IMR-90 (cell line): ENCODE results near the gene SIGLEC9. TPM values are rescaled to one million over a fixed set of nuclear protein-coding genes. Genes with fewer than 3 reads are reported as not detected.

Source experiments
- ATAC-seq: fragments of 200-7000 bp; cut with Tn5 transposase; 2 replicates; pipeline ENCODE4 v1.9.1; 2020; ENCODE audit warnings: low read depth, mild to moderate bottlenecking, moderate library complexity
- BruUV-seq: library from RNA; stranded (reverse); fragments of 400-500 nt; replicated peaks from 2 replicates; lab custom pipeline; 2021; lab: Mats Ljungman, UMichigan
- CTCF ChIA-PET: fragments of 300-600 bp; formaldehyde crosslinking; extraction: SDS; loops from one replicate; lab custom pipeline; 2021; ENCODE audit warnings: antibody characterized with exemption; lab: Yijun Ruan, JAX
- POLR2A ChIA-PET: fragments of 300-600 bp; sonication (Branson Sonifier 250); formaldehyde crosslinking; loops from one replicate; lab custom pipeline; 2022; ENCODE audit warnings: antibody characterized with exemption; ENCODE audit not compliant: unreplicated experiment; lab: Charles Lee
- DNase-seq: peaks from one replicate; pipeline ENCODE4 v3.0.0; 2013
- H2AFZ ChIP-seq: replicated peaks from 2 replicates; pipeline ENCODE3; 2013; ENCODE audit warnings: low read length, mild to moderate bottlenecking; ENCODE audit not compliant: poor library complexity
- H2AK5ac ChIP-seq: 2 replicates; pipeline ENCODE4 v1.6.1; 2013; ENCODE audit warnings: low read depth, low read length, inconsistent platforms
- H2AK9ac ChIP-seq: replicated peaks from 2 replicates; pipeline ENCODE3; 2013; ENCODE audit warnings: mild to moderate bottlenecking, low read depth, low read length, moderate library complexity; ENCODE audit not compliant: poor library complexity
- H2BK120ac ChIP-seq: 2 replicates; pipeline ENCODE4 v1.6.1; 2013; ENCODE audit warnings: low read depth, low read length, inconsistent platforms
- H2BK15ac ChIP-seq: 3 replicates; pipeline ENCODE4 v1.6.1; 2013; ENCODE audit warnings: low read depth, low read length, inconsistent platforms
- H2BK20ac ChIP-seq: 2 replicates; pipeline ENCODE4 v1.6.1; 2013; ENCODE audit warnings: low read depth, mild to moderate bottlenecking, inconsistent platforms, low read length, moderate library complexity
- H2BK5ac ChIP-seq: 2 replicates; pipeline ENCODE4 v1.6.1; 2013; ENCODE audit warnings: mild to moderate bottlenecking, low read depth, low read length, inconsistent platforms; ENCODE audit not compliant: poor library complexity, severe bottlenecking
- H3K14ac ChIP-seq: replicated peaks from 2 replicates; pipeline ENCODE4 v1.6.1; 2013; ENCODE audit warnings: low read depth, low read length, inconsistent platforms
- H3K18ac ChIP-seq: 2 replicates; pipeline ENCODE4 v1.6.1; 2013; ENCODE audit warnings: low read depth, low read length, control low read depth
- H3K23ac ChIP-seq: 2 replicates; pipeline ENCODE4 v1.6.1; 2013; ENCODE audit warnings: low read depth, low read length, inconsistent platforms
- H3K27ac ChIP-seq: 2 replicates; pipeline ENCODE4 v1.5.1; 2013; ENCODE audit warnings: mild to moderate bottlenecking, control low read depth, low read length; ENCODE audit not compliant: insufficient read depth
- H3K27me3 ChIP-seq: 2 replicates; pipeline ENCODE4 v1.6.1; 2013; ENCODE audit warnings: low read length; ENCODE audit not compliant: control insufficient read depth, insufficient read depth
- H3K36me3 ChIP-seq: 2 replicates; pipeline ENCODE4 v1.6.1; 2013; ENCODE audit warnings: low read length, mixed read lengths; ENCODE audit not compliant: control insufficient read depth, insufficient read depth
- H3K4ac ChIP-seq: 2 replicates; pipeline ENCODE4 v1.6.1; 2013; ENCODE audit warnings: low read depth, low read length, inconsistent platforms
- H3K4me1 ChIP-seq: 2 replicates; pipeline ENCODE4 v1.6.1; 2013; ENCODE audit warnings: low read length, mixed read lengths; ENCODE audit not compliant: control insufficient read depth, insufficient read depth
- H3K4me2 ChIP-seq: 2 replicates; pipeline ENCODE4 v1.6.1; 2013; ENCODE audit warnings: low read depth, mild to moderate bottlenecking, control low read depth, low read length, moderate library complexity
- H3K4me3 ChIP-seq: 2 replicates; pipeline ENCODE4 v1.5.1; 2013; ENCODE audit warnings: low read depth, mild to moderate bottlenecking, control low read depth, low read length, moderate library complexity; ENCODE audit not compliant: insufficient read depth
- H3K56ac ChIP-seq: 2 replicates; pipeline ENCODE4 v1.6.1; 2013; ENCODE audit warnings: low read length, inconsistent platforms; ENCODE audit not compliant: insufficient read depth; ENCODE audit errors: extremely low read depth
- H3K79me1 ChIP-seq, 2 experiments: 2 replicates each; pipeline ENCODE4 v1.6.1; 2013; ENCODE audit warnings: low read length in 2 of 2, inconsistent platforms in 1 of 2, low read depth in 1 of 2
- H3K9ac ChIP-seq: 2 replicates; pipeline ENCODE4 v1.6.1; 2013; ENCODE audit warnings: low read depth, low read length, control low read depth
- H3K9me1 ChIP-seq: 2 replicates; pipeline ENCODE4 v1.6.1; 2013; ENCODE audit warnings: low read length, inconsistent platforms; ENCODE audit not compliant: insufficient read depth
- H3K9me3 ChIP-seq: 2 replicates; pipeline ENCODE4 v1.6.1; 2013; ENCODE audit warnings: low read length; ENCODE audit not compliant: control insufficient read depth, insufficient read depth
- H4K20me1 ChIP-seq: 2 replicates; pipeline ENCODE4 v1.6.1; 2013; ENCODE audit warnings: low read length, inconsistent platforms; ENCODE audit not compliant: insufficient read depth
- H4K5ac ChIP-seq: 2 replicates; pipeline ENCODE4 v1.6.1; 2013; ENCODE audit warnings: mild to moderate bottlenecking, low read depth, low read length, control low read depth
- H4K8ac ChIP-seq, 2 experiments: 2 replicates each; pipeline ENCODE4 v1.6.1; 2013; ENCODE audit warnings: low read depth in 2 of 2, low read length in 2 of 2, control low read depth in 1 of 2, inconsistent platforms in 1 of 2
- H4K91ac ChIP-seq: 2 replicates; pipeline ENCODE4 v1.6.1; 2013; ENCODE audit warnings: low read depth, low read length, inconsistent platforms; ENCODE audit not compliant: insufficient read depth
- BHLHE40 ChIP-seq: fragments of 150-350 bp; IDR thresholded peaks from 2 replicates; pipeline ENCODE4 v1.6.1; 2016; ENCODE audit warnings: mild to moderate bottlenecking, low read depth, low read length
- CEBPB ChIP-seq: IDR thresholded peaks from 2 replicates; pipeline ENCODE4 v1.6.1; 2012; ENCODE audit warnings: low read depth, low read length, improper control_type of control experiment
- FOS ChIP-seq: fragments of 150-350 bp; IDR thresholded peaks from 2 replicates; pipeline ENCODE4 v1.6.1; 2016; ENCODE audit warnings: low read depth, low read length
- MAFK ChIP-seq: IDR thresholded peaks from 2 replicates; pipeline ENCODE4 v1.6.1; 2012; ENCODE audit warnings: low read depth, low read length, improper control_type of control experiment
- MAZ ChIP-seq: IDR thresholded peaks from 2 replicates; pipeline ENCODE4 v1.6.1; 2012; ENCODE audit warnings: low read depth, mild to moderate bottlenecking, low read length, improper control_type of control experiment, moderate library complexity, borderline replicate concordance
- MXI1 ChIP-seq: IDR thresholded peaks from 2 replicates; pipeline ENCODE4 v1.6.1; 2012; ENCODE audit warnings: low read depth, mild to moderate bottlenecking, low read length, moderate library complexity, borderline replicate concordance
- NFE2L2 ChIP-seq: fragments of 150-350 bp; IDR thresholded peaks from 2 replicates; pipeline ENCODE4 v1.6.1; 2016; ENCODE audit warnings: low read depth, mild to moderate bottlenecking, low read length
- POLR2A ChIP-seq: IDR thresholded peaks from 2 replicates; pipeline ENCODE4 v1.6.1; 2012; ENCODE audit warnings: mild to moderate bottlenecking, low read depth, low read length
- RAD21 ChIP-seq: IDR thresholded peaks from 2 replicates; pipeline ENCODE4 v1.6.1; 2012; ENCODE audit warnings: low read length, improper control_type of control experiment
- RFX5 ChIP-seq: IDR thresholded peaks from 2 replicates; pipeline ENCODE4 v1.8.0; 2012; ENCODE audit warnings: low read depth, mild to moderate bottlenecking, low read length, moderate library complexity
- SMC3 ChIP-seq: fragments of 150-350 bp; IDR thresholded peaks from 2 replicates; pipeline ENCODE4 v1.6.1; 2016; ENCODE audit warnings: low read depth, mild to moderate bottlenecking, antibody characterized with exemption, low read length, moderate library complexity
- WGBS, 2 experiments: methylation state at CpG; one replicate each; pipeline versions ENCODE4 v1.1.5 to v1.1.7; 2013; ENCODE audit warnings: missing lambda C conversion rate in 2 of 2; ENCODE audit not compliant: insufficient read length in 1 of 2; ENCODE audit errors: extremely low coverage in 2 of 2; 5-methylcytosine and 5-hydroxymethylcytosine counted together
- dilution Hi-C: fragments of 300-500 bp; cut with HindIII; formaldehyde crosslinking; loops from one replicate; pipeline ENCODE4 v1.14.3; 2018; ENCODE audit warnings: low sequenced_read_pairs; ENCODE audit not compliant: unreplicated experiment
- in situ Hi-C: fragments of 300-500 bp; cut with MboI; formaldehyde crosslinking; loops from 3 replicates; pipeline ENCODE4 v1.14.3; 2019; ENCODE audit warnings: low sequenced_read_pairs, inconsistent platforms, mixed read lengths
- intact Hi-C: fragments of 100-400 bp; cut with micrococcal nuclease; formaldehyde crosslinking; loops from 2 replicates; pipeline ENCODE4 v1.10.0; 2022
- polyA plus RNA-seq, 3 experiments: library from polyadenylated mRNA; depleted of rRNA; stranded (reverse); fragments of >200 nt; gene quantifications; 2 replicates each; pipeline ENCODE4 v1.2.3, GENCODE V29; 2012; ENCODE audit warnings: low replicate concordance in 1 of 3
- total RNA-seq: library from RNA; depleted of rRNA; stranded (reverse); fragments of >200 nt; gene quantifications from 2 replicates; pipeline ENCODE4 v1.2.3, GENCODE V29; 2012
- TF ChIP-seq, protein P1 (sequence below): fragments of 150-350 bp; IDR thresholded peaks from 2 replicates; pipeline ENCODE4 v1.6.1; 2017; ENCODE audit warnings: mild to moderate bottlenecking, antibody characterized with exemption, low read length, low read depth
- TF ChIP-seq, protein P2 (sequence below): conservative IDR thresholded peaks from 2 replicates; pipeline ENCODE4 v1.5.1; 2012; ENCODE audit warnings: mild to moderate bottlenecking, low read depth, low read length, improper control_type of control experiment

SIGLEC9 gene
- total and polyA plus RNA-seq, 2 of the 4 experiments (the other 2 are of a cell fraction) = 0.03 TPM; not detected in 1

DNA sequence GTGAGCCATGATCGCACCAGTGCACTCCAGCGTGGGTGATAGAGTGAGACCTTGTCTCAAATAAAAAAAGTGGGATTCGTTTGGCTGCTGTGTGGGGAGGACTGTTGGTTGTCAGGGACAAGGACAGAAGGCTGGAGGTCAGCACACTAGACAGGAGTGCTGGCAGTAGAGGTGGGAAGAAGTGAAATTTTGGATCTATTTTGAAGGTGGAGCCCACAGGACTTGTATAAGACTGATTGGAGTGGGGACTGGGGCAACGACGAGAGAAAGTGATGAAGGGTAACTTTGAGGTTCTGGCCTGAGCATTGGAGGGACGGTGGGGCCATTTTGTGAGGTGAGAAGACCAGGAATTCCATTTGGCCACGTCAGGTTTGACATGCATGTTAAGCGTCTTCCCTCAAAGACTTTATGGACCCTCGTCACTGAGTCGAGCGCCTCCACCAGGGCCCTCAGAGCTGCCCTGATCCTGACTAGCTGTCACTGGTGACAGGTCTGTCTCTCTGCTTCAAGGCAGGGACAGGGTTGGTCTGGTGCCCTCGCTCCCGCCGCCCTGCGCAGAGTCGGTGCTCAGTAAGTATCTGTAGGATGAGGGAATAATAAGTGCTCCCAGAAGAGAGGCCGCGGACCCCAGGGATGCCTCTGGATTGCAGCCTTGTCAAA lies 17.2 kb upstream of the SIGLEC9 start (continued):
- TF ChIP-seq MXI1 = no peak

DNA sequence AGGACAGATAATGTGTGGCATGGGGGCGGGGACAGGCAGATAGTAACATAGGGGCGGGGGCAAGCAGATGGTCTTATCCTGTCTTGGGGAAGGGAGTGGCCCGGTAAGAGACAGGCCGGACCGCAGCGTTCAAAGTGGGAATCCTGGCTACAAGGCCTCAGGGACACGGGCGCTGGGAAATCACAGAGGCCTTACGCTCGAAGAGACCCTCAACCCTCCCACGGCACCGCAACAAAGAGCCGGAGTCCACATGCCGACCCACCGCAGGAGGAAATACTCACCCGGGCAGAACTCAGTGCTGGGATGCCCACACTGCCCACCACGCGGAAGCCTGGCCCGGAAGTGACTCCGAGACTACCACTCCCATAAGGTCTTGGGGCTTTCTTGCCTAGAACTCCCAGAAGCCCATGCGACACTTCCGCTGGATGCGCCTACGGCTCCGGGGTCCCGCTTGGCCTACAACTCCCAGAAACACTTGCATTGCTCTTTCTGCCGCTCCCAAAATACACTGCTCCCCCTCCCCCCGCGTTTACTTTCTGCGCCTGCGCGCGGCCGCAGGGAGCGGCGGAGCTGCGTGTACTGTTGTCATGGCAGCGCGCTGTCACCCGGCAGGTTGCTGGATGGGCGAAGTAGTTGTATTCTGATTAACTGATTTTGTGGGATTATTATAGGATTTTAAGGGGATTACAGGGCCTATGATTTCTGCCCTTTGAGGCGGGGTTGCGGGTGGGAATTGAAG lies 16.5 kb upstream of the SIGLEC9 start, which contains the start of gene CTU1:
Gene CTU1 (minus strand): TSS at position 344 of the 739 bp plus-strand sequence. CDS start 3,840 bp downstream, outside the sequence.
- Histone ChIP-seq H3K27me3 (peaks cover under 1% of the 10 kb centered on the region), H2BK15ac (no peak within 1 kb of the TSS), H2BK120ac (no peak within 1 kb of the TSS), H3K4me1 (no peaks in the 10 kb centered on the region), H3K9me3 (no peaks in the 10 kb centered on the region), H2BK5ac (peak within 1 kb of the TSS; percentile 3), H3K36me3 (peaks cover 8% of the 10 kb centered on the region; the same call in 1 of the 2 replicates), H3K79me1 (peaks cover 21 to 29% of the 10 kb centered on the region in 2 experiments), H3K9ac (peak within 1 kb of the TSS; percentile 71), H3K4me2 (peak within 1 kb of the TSS; percentile 87), H3K4ac (peak within 1 kb of the TSS; percentile 81), H2AK5ac (peak within 1 kb of the TSS; percentile 61), H2AFZ (peak within 1 kb of the TSS; percentile 98), H3K18ac (no peak within 1 kb of the TSS), H4K5ac (peak within 1 kb of the TSS; percentile 56), H2AK9ac (peak within 1 kb of the TSS; percentile 74), H4K8ac (peak within 1 kb of the TSS; percentile 79 to 91), H3K23ac (no peak within 1 kb of the TSS), H3K14ac (peak within 1 kb of the TSS; percentile 73), H3K27ac (peak within 1 kb of the TSS; percentile 59), H3K4me3 (peak within 1 kb of the TSS; percentile 63), H3K9me1 (peaks cover 9% of the 10 kb centered on the region; the same call in 1 of the 2 replicates), H4K20me1 (no peaks in the 10 kb centered on the region), H3K56ac (peak within 1 kb of the TSS; percentile 54; the same call in 1 of the 2 replicates), H4K91ac (peak within 1 kb of the TSS; percentile 65), H2BK20ac (no peak within 1 kb of the TSS)
- dilution Hi-C loops (no loop called here), in situ Hi-C loops (no loop called here), intact Hi-C loops (loop anchor here (2.0 to 10.0 kb wide), 4 partner anchors 61 to 484 kb away; partner anchors contain the start of gene CLEC11A)
- ATAC-seq (peak; percentile 97), DNase-seq (peak; percentile 99)
- ChIA-PET POLR2A (no interaction called here), CTCF (no interaction called here)
- 0% methylated on average over 18 of the region's 43 CpGs; no CpG with 5 or more reads in 1 of the 2 experiments for WGBS, 2 experiments
- no TSS peak for BruUV-seq
- TF ChIP-seq, protein P1, sequence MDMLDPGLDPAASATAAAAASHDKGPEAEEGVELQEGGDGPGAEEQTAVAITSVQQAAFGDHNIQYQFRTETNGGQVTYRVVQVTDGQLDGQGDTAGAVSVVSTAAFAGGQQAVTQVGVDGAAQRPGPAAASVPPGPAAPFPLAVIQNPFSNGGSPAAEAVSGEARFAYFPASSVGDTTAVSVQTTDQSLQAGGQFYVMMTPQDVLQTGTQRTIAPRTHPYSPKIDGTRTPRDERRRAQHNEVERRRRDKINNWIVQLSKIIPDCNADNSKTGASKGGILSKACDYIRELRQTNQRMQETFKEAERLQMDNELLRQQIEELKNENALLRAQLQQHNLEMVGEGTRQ = no peak; the same call in 1 of the 2 replicates
- TF ChIP-seq SMC3 = no peak
- TF ChIP-seq CEBPB = no peak; the same call in 1 of the 2 replicates
- peak; percentile 82 for TF ChIP-seq POLR2A
- TF ChIP-seq RFX5 = peak; percentile 85
- TF ChIP-seq MXI1 = peak; percentile 98
- no peak for TF ChIP-seq RAD21
- TF ChIP-seq, protein P2, sequence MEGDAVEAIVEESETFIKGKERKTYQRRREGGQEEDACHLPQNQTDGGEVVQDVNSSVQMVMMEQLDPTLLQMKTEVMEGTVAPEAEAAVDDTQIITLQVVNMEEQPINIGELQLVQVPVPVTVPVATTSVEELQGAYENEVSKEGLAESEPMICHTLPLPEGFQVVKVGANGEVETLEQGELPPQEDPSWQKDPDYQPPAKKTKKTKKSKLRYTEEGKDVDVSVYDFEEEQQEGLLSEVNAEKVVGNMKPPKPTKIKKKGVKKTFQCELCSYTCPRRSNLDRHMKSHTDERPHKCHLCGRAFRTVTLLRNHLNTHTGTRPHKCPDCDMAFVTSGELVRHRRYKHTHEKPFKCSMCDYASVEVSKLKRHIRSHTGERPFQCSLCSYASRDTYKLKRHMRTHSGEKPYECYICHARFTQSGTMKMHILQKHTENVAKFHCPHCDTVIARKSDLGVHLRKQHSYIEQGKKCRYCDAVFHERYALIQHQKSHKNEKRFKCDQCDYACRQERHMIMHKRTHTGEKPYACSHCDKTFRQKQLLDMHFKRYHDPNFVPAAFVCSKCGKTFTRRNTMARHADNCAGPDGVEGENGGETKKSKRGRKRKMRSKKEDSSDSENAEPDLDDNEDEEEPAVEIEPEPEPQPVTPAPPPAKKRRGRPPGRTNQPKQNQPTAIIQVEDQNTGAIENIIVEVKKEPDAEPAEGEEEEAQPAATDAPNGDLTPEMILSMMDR = no peak
- no peak for TF ChIP-seq MAFK
- TF ChIP-seq MAZ = peak; percentile 83; the same call in 1 of the 2 replicates
- TF ChIP-seq FOS = no peak
- TF ChIP-seq BHLHE40 = no peak
- TF ChIP-seq NFE2L2 = no peak
